ENCODE data around the gene BCHE.
"Not testable (repeated sequence)": the region's sequence is repeated elsewhere in the genome, so short reads cannot be mapped to it uniquely, and the experiment has no call there.

The BCHE gene

GRCh38 chr3:165820671-165821123 is 16.5 kb downstream of the BCHE start:
- no peak for TF ChIP-seq CTCF (conservative IDR thresholded peaks at IDR 0.05; ENCODE audit: low read depth, low read length)
- H3K4me3 ChIP-seq (ENCODE audit: low read depth, low read length) = no peak overlapping the region
- no peak for DNase-seq (ENCODE audit: low read depth)

- H3K4me3 ChIP-seq (ENCODE audit: low read depth, low read length) = no peak overlapping the region
- TF ChIP-seq CTCF (conservative IDR thresholded peaks at IDR 0.05; ENCODE audit: low read depth, low read length) = no peak
- DNase-seq (ENCODE audit: low read depth) = peak; percentile 16
Measured at GRCh38 chr3:165817160-165817709, 20.0 kb downstream of the BCHE start.

GRCh38 chr3:165816209-165816608 is 21.0 kb downstream of the BCHE start:
- DNase-seq (ENCODE audit: low read depth) = no peak
- no peak overlapping the region for H3K4me3 ChIP-seq (ENCODE audit: low read depth, low read length)
- no peak for TF ChIP-seq CTCF (conservative IDR thresholded peaks at IDR 0.05; ENCODE audit: low read depth, low read length)

- H3K4me3 ChIP-seq (ENCODE audit: low read depth, low read length) = no peak overlapping the region
- no peak for DNase-seq (ENCODE audit: low read depth)
- no peak for TF ChIP-seq CTCF (conservative IDR thresholded peaks at IDR 0.05; ENCODE audit: low read depth, low read length)
Measured at GRCh38 chr3:165815682-165816081, 21.5 kb downstream of the BCHE start.

DNA sequence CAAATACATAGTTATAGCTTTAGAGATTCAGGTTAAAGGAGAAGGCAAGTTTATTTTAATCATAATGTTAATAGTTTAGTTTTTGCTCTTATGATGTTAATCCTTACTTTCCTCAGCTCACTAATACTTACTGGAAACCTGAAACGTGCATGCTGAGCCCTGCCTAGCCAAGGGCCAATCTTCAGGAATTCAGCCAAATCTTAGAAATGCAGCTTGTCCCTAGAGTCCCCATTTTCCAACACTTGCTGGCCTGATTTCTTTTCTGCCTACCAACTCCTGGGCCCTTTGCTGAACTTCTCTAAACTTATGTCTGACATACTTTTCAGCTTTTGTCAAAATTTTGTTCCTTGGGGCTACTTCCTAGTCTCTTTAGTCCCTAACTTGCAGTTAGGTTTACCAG is 22.8 kb downstream of the BCHE start:
- DNase-seq (ENCODE audit: low read depth) = no peak
- no peak for TF ChIP-seq CTCF (conservative IDR thresholded peaks at IDR 0.05; ENCODE audit: low read depth, low read length)
- H3K4me3 ChIP-seq (ENCODE audit: low read depth, low read length) = no peak overlapping the region

- H3K4me3 ChIP-seq (ENCODE audit: low read depth, low read length) = not testable (repeated sequence)
Measured at GRCh38 chr3:165807937-165808336, 29.3 kb downstream of the BCHE start.

GRCh38 chr3:165805946-165806561 is 31.2 kb downstream of the BCHE start:
- no peak for DNase-seq (ENCODE audit: low read depth)
- no peak overlapping the region for H3K4me3 ChIP-seq (ENCODE audit: low read depth, low read length)
- TF ChIP-seq CTCF (conservative IDR thresholded peaks at IDR 0.05; ENCODE audit: low read depth, low read length) = no peak

More at GRCh38 chr3:165807937-165808336, 29.3 kb downstream of the BCHE start:
- DNase-seq (ENCODE audit: low read depth) = not testable (repeated sequence)

All from choroid plexus epithelial cell (primary cell).